Panc1 (cell line): ENCODE data around the gene LRMDA. TPM values are rescaled to one million over a fixed set of nuclear protein-coding genes. Genes with fewer than 3 reads are reported as not detected.

Experiments used
- ATAC-seq: fragments of 200-7000 bp; cut with Tn5 transposase; 2 replicates; pipeline ENCODE4 v1.9.1; 2020; ENCODE audit warnings: mild to moderate bottlenecking, moderate library complexity
- BruUV-seq: library from RNA; stranded (reverse); fragments of 400-500 nt; replicated peaks from 2 replicates; lab custom pipeline; 2021; lab: Mats Ljungman, UMichigan
- CTCF ChIA-PET: fragments of 300-600 bp; sonication (Branson Sonifier 250); formaldehyde crosslinking; loops from one replicate; lab custom pipeline; 2022; ENCODE audit warnings: antibody characterized with exemption; lab: Charles Lee
- POLR2A ChIA-PET: fragments of 300-600 bp; sonication (Branson Sonifier 250); formaldehyde crosslinking; loops from one replicate; lab custom pipeline; 2022; ENCODE audit warnings: antibody characterized with exemption; lab: Charles Lee
- DNase-seq: peaks from one replicate; pipeline ENCODE4 v3.0.0-alpha.2; 2010; ENCODE audit warnings: low read depth, low spot score
- H3K27ac ChIP-seq: 2 replicates; pipeline ENCODE4 v1.5.1; 2011; ENCODE audit warnings: mild to moderate bottlenecking, low read length, inconsistent platforms
- H3K27me3 ChIP-seq: fragments of 200-500 bp; sonication (Bioruptor generic); 2 replicates; pipeline ENCODE4 v1.6.0; 2014; ENCODE audit warnings: low read length, inconsistent platforms; ENCODE audit not compliant: control insufficient read depth, insufficient read depth
- H3K36me3 ChIP-seq: fragments of 200-500 bp; sonication (Bioruptor generic); 2 replicates; pipeline ENCODE4 v1.5.1; 2014; ENCODE audit warnings: inconsistent platforms, mild to moderate bottlenecking, low read length, moderate library complexity; ENCODE audit not compliant: control insufficient read depth, insufficient read depth
- H3K4me1 ChIP-seq: 2 replicates; pipeline ENCODE4 v1.5.1; 2011; ENCODE audit warnings: inconsistent platforms, mild to moderate bottlenecking, low read length, moderate library complexity; ENCODE audit not compliant: control insufficient read depth, insufficient read depth
- H3K4me3 ChIP-seq, 2 experiments: 2 replicates each; pipeline ENCODE4 v1.5.1; 2011 to 2012; ENCODE audit warnings: low read depth in 2 of 2, low read length in 2 of 2, mild to moderate bottlenecking in 2 of 2, inconsistent platforms in 1 of 2, moderate library complexity in 1 of 2
- H3K9me3 ChIP-seq: fragments of 200-500 bp; sonication (Bioruptor generic); 2 replicates; pipeline ENCODE4 v1.5.1; 2014; ENCODE audit warnings: low read depth, mild to moderate bottlenecking, inconsistent platforms, low read length, moderate library complexity; ENCODE audit not compliant: control insufficient read depth, insufficient read depth
- POLR2AphosphoS5 ChIP-seq: IDR thresholded peaks from 2 replicates; pipeline ENCODE4 v1.6.1; 2012; ENCODE audit warnings: mild to moderate bottlenecking, low read depth, low read length, moderate library complexity
- SIN3A ChIP-seq: IDR thresholded peaks from 2 replicates; pipeline ENCODE4 v1.6.1; 2012; ENCODE audit warnings: low read depth, mild to moderate bottlenecking, low read length, moderate library complexity, borderline replicate concordance; ENCODE audit not compliant: insufficient read depth
- TCF7L2 ChIP-seq: IDR thresholded peaks from 2 replicates; pipeline ENCODE4 v1.6.1; 2011; ENCODE audit warnings: mild to moderate bottlenecking, low read depth, low read length, inconsistent platforms
- in situ Hi-C: cut with HindIII; loops from 2 replicates; pipeline ENCODE4 v1.10.0; 2016; ENCODE audit warnings: low sequenced_read_pairs, low pct_unique_long_range_greater_than_20kb
- intact Hi-C: fragments of 100-400 bp; cut with micrococcal nuclease; formaldehyde crosslinking; loops from one replicate; pipeline ENCODE4 v1.10.0; 2022; ENCODE audit not compliant: unreplicated experiment
- total RNA-seq: library from RNA; stranded (reverse); gene quantifications from one replicate; pipeline ENCODE4 v1.2.1, GENCODE V29; 2021; ENCODE audit not compliant: unreplicated experiment
- TF ChIP-seq, protein P1 (sequence below): fragments of 450-650 bp; IDR thresholded peaks from 2 replicates; pipeline ENCODE4 v1.5.1; 2017; ENCODE audit warnings: mild to moderate bottlenecking
- TF ChIP-seq, protein P2 (sequence below), 2 experiments: IDR thresholded peaks; 2 replicates each; pipeline ENCODE4 v1.6.1; 2011 to 2012; ENCODE audit warnings: low read depth in 2 of 2, control low read depth in 1 of 2, low read length in 1 of 2, mild to moderate bottlenecking in 1 of 2, moderate library complexity in 1 of 2; ENCODE audit not compliant: insufficient read depth in 1 of 2

LRMDA gene
- total RNA-seq, 1 experiment from 2014 or later, result 1.2 TPM

DNA sequence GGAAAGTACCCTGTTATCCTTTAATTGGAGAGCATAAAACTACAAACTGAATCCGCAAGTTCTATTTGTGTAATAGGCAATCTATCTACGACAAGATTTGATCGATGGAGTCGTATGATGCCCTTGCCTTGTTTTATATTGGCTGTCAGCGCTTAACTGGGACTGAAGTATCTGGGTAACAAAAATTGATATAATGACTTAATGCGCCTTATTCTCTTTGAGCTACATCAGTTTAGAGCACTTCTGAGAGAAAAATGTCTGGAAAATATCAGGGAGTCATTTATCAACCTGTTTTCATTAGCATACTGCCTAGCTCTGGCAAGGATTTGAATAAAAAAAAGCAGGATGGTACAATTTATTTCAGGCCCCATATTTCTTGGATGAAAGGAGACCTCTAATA is 262.1 kb downstream of the LRMDA start:
- intact Hi-C loops, result no loop called here

DNA sequence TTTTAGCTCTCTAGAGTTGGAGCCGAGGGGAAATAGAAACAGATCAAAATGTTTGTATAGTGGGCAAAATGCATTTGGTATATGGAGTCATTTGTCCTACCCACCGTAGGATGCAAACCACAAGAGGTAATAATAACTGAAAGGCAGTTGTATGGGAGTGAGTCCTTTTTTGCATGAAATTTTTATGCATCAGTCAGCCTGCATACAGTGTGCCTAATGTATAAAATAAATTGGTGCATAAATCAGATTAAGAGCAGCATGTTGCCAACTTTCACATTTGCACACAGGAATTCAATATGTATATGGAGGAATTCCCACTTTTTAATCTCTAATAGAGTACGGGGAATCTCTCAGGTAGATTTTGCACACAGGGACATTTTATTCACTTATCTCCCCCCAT is 262.8 kb downstream of the LRMDA start:
- intact Hi-C loops, result no loop called here

More for the DNA sequence above, 262.1 kb downstream of the LRMDA start:
- BruUV-seq, result no TSS peak
- no peak for ATAC-seq
- Histone ChIP-seq H3K4me3 (no peak overlapping the region), H3K27me3 (no peaks in the 10 kb centered on the region), H3K9me3 (no peaks in the 10 kb centered on the region), H3K27ac (no peak overlapping the region), H3K4me1 (no peaks in the 10 kb centered on the region), H3K36me3 (no peaks in the 10 kb centered on the region)
- TF ChIP-seq POLR2AphosphoS5 (no peak), SIN3A (no peak), TCF7L2 (no peak)
- TF ChIP-seq, protein P1, sequence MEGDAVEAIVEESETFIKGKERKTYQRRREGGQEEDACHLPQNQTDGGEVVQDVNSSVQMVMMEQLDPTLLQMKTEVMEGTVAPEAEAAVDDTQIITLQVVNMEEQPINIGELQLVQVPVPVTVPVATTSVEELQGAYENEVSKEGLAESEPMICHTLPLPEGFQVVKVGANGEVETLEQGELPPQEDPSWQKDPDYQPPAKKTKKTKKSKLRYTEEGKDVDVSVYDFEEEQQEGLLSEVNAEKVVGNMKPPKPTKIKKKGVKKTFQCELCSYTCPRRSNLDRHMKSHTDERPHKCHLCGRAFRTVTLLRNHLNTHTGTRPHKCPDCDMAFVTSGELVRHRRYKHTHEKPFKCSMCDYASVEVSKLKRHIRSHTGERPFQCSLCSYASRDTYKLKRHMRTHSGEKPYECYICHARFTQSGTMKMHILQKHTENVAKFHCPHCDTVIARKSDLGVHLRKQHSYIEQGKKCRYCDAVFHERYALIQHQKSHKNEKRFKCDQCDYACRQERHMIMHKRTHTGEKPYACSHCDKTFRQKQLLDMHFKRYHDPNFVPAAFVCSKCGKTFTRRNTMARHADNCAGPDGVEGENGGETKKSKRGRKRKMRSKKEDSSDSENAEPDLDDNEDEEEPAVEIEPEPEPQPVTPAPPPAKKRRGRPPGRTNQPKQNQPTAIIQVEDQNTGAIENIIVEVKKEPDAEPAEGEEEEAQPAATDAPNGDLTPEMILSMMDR, result no peak
- TF ChIP-seq, protein P2, sequence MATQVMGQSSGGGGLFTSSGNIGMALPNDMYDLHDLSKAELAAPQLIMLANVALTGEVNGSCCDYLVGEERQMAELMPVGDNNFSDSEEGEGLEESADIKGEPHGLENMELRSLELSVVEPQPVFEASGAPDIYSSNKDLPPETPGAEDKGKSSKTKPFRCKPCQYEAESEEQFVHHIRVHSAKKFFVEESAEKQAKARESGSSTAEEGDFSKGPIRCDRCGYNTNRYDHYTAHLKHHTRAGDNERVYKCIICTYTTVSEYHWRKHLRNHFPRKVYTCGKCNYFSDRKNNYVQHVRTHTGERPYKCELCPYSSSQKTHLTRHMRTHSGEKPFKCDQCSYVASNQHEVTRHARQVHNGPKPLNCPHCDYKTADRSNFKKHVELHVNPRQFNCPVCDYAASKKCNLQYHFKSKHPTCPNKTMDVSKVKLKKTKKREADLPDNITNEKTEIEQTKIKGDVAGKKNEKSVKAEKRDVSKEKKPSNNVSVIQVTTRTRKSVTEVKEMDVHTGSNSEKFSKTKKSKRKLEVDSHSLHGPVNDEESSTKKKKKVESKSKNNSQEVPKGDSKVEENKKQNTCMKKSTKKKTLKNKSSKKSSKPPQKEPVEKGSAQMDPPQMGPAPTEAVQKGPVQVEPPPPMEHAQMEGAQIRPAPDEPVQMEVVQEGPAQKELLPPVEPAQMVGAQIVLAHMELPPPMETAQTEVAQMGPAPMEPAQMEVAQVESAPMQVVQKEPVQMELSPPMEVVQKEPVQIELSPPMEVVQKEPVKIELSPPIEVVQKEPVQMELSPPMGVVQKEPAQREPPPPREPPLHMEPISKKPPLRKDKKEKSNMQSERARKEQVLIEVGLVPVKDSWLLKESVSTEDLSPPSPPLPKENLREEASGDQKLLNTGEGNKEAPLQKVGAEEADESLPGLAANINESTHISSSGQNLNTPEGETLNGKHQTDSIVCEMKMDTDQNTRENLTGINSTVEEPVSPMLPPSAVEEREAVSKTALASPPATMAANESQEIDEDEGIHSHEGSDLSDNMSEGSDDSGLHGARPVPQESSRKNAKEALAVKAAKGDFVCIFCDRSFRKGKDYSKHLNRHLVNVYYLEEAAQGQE (IDR thresholded peaks at IDR 0.05; ENCODE audit: insufficient read depth in 1 of 2, low read depth in 2 of 2, low read length in 1 of 2), result no peak
- no peak for DNase-seq
- ChIA-PET POLR2A (no interaction called here), CTCF (no interaction called here)
- in situ Hi-C loops, result no loop called here

More for the DNA sequence above, 262.8 kb downstream of the LRMDA start:
- H3K27me3 ChIP-seq, result no peaks in the 10 kb centered on the region
- in situ Hi-C loops, result no loop called here
- H3K27ac ChIP-seq, result no peak overlapping the region
- ATAC-seq (no peak), DNase-seq (no peak)
- no peaks in the 10 kb centered on the region for H3K4me1 ChIP-seq
- CTCF ChIA-PET, result no interaction called here
- no TSS peak for BruUV-seq
- no peaks in the 10 kb centered on the region for H3K36me3 ChIP-seq
- POLR2A ChIA-PET, result no interaction called here
- H3K9me3 ChIP-seq, result no peaks in the 10 kb centered on the region
- no peak overlapping the region for H3K4me3 ChIP-seq
- TF ChIP-seq, protein P1, result no peak
- TF ChIP-seq, protein P2 (IDR thresholded peaks at IDR 0.05; ENCODE audit: insufficient read depth in 1 of 2, low read depth in 2 of 2, low read length in 1 of 2), result no peak
- TF ChIP-seq SIN3A (no peak), TCF7L2 (no peak), POLR2AphosphoS5 (no peak)
